GM19455 (cell line): ENCODE results near the gene ADK.

ENCODE experiments used
- ATAC-seq: cut with Tn5 transposase; IDR thresholded peaks from one replicate; pipeline ENCODE4 v1.9.1; 2021; ENCODE audit not compliant: unreplicated experiment

ADK gene

GRCh38 chr10:74587109-74587854, 436.3 kb downstream of the ADK start:
- no peak for ATAC-seq

GRCh38 chr10:74589226-74589673, 438.2 kb downstream of the ADK start:
- ATAC-seq, result no peak

GRCh38 chr10:74589851-74590250, 438.8 kb downstream of the ADK start:
- ATAC-seq, result no peak

- no peak for ATAC-seq
These were observed 442.4 kb downstream of the ADK start for GRCh38 chr10:74593470-74593869.

- ATAC-seq, result no peak
These were observed 445.7 kb downstream of the ADK start for GRCh38 chr10:74596713-74597112.

GRCh38 chr10:74598891-74599566, 448.0 kb downstream of the ADK start:
- no peak for ATAC-seq

- no peak for ATAC-seq
These were observed 448.7 kb downstream of the ADK start for GRCh38 chr10:74599672-74600071.

- ATAC-seq, result no peak
These were observed 449.1 kb downstream of the ADK start for GRCh38 chr10:74600170-74600569.

GRCh38 chr10:74602576-74602975, 451.6 kb downstream of the ADK start:
- no peak for ATAC-seq

- ATAC-seq, result no peak
These were observed 459.3 kb downstream of the ADK start for GRCh38 chr10:74610299-74610698.

- no peak for ATAC-seq
These were observed 461.2 kb downstream of the ADK start for GRCh38 chr10:74612195-74612594.

GRCh38 chr10:74620626-74621025, 469.6 kb downstream of the ADK start:
- ATAC-seq, result no peak

GRCh38 chr10:74623786-74624185, 472.8 kb downstream of the ADK start:
- ATAC-seq, result no peak

- ATAC-seq, result no peak
These were observed 473.5 kb downstream of the ADK start for GRCh38 chr10:74624501-74624900.

- no peak for ATAC-seq
These were observed 477.1 kb downstream of the ADK start for GRCh38 chr10:74628136-74628535.

GRCh38 chr10:74634995-74635536, 484.0 kb downstream of the ADK start:
- no peak for ATAC-seq

GRCh38 chr10:74635655-74636054, 484.6 kb downstream of the ADK start:
- ATAC-seq, result no peak

- no peak for ATAC-seq
These were observed 486.7 kb downstream of the ADK start for GRCh38 chr10:74637685-74638084.

GRCh38 chr10:74640134-74640921, 489.3 kb downstream of the ADK start:
- ATAC-seq, result no peak

- ATAC-seq, result no peak
These were observed 490.6 kb downstream of the ADK start for GRCh38 chr10:74641659-74642058.

GRCh38 chr10:74642901-74643595, 492.0 kb downstream of the ADK start:
- no peak for ATAC-seq
